ENCODE measurements around the gene KIRREL1.

The KIRREL1 gene

DNA sequence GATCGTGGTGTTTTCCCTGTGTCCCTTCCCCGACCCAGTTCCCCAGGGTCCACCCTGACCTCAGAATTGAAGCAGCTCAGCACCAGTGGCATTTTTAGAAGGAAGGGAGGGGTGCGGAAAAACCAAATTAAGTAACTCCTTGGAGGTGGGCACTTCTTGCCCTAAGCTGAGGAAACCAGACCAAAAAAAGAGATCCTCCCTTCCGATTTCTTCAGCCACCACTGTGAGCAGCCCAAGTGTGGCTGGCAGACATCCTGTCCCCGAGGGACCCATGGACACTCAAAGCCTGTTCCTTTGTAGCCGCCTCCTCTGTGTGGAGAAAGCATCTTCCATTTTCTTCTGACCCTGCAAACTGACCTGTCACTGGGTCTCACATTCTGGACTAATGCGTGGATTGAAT lies 31.3 kb downstream of the KIRREL1 start:
- in situ Hi-C loops (cut with MboI; ENCODE audit: low sequenced_read_pairs) = no loop called here

DNA sequence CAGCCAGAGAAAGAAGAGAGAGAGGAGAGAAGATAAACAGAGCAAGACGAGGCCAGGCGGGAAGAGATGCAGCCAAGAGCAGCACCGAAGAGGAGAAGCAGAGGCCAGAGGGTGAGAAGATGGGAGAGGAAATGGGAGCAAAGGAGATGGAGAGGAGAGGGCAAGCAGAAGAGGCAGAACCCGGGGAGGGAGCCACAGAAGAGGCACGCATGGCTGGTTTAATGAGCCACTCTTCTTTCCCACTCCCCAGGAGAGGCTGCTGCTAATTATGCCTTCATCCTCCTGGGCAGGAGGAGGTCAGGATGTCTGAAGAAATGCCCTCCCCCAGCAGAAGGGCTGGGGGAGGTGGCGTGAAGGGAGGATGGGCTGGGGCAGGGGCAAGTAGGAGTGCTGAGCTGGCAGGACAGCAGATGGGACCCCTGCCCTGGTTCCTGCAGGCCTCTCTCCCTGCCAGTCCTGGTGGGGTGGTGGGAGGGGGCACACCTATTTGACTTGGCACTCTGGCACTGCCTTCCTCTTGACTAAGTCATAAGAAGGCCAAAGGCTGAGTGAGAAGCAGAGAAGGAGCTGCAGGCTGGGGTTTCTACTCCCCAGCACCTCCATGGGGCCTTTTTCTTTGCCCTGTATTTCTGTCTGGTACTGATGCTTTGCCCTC lies 32.3 kb downstream of the KIRREL1 start:
- in situ Hi-C loops (cut with MboI; ENCODE audit: low sequenced_read_pairs) = no loop called here

DNA sequence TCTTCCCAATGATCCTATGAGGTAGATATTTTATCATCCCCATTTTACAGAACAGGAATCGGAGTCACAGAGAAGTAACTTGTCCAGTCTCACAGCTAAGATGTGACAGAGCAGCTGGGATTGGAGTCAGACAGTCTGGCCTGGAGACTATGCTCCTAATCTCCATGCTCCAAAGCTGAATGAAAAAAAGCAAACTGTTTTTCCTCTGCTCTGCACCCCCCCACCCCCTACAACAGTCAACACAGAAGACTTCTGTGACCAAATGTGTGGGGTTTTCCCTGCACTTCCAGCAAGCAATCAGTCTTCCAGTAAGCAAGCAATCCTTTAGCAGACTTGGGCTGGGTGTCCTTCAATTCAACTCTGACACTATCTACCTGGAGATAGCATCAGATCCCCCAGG lies 33.2 kb downstream of the KIRREL1 start:
- in situ Hi-C loops (cut with MboI; ENCODE audit: low sequenced_read_pairs) = no loop called here

DNA sequence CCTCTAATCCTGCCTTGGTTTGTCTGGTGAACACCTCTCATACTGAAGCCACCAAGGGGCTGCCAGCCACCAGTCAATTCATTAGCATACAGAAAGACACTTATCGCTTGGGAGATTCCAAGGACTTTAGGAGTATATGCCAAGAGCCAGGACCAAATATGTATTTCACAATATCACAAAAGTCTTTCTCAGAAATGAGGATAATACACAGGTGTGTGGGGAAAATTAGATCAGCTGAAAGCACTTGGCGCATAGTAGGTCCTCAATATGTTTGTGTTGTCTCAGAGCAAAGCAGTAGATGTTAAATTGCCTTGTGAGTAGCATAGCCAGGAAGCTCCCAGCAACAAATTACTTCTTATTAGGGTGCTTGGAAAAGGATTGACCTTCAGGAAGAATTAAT lies 34.1 kb downstream of the KIRREL1 start:
- in situ Hi-C loops (cut with MboI; ENCODE audit: low sequenced_read_pairs) = no loop called here

DNA sequence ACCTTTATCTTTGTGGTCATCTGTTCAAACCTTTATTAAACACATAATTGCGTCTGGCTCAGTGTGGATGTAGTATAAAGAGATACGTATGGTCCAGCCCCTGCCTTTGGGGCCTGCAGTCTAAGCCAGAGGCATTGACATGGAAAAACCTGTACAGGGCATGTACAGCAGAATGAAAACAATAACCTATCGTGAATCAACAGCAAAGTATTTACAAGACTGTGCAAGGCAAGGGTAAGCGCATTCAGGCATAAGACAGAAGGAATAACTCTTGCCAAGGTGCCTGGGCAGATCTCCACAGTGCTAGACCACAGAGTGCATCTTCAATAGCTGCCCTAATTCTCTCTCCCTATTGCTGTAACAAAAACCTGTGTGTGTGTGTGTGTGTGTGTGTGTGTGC lies 35.5 kb downstream of the KIRREL1 start:
- in situ Hi-C loops (cut with MboI; ENCODE audit: low sequenced_read_pairs) = no loop called here

DNA sequence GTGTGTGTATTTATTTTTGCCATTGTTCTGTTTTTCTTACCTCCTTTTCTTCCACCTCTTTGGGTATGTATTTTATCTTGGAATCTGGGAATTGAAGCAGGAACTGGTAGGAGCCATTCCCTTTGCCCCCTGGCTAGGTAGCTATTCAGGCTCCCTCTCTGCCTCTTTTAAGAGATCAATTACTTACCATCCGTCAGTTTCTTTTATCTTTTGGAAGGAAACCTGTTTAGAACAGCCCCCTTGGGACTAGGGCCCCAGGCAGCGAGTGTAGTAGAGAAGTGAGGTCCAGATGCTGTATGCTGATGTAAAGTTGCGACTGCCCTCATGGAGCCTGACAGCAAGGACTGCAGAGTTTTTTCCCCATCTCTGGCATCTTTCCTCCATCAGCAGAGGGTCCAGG lies 41.6 kb downstream of the KIRREL1 start:
- in situ Hi-C loops (cut with MboI; ENCODE audit: low sequenced_read_pairs) = no loop called here

DNA sequence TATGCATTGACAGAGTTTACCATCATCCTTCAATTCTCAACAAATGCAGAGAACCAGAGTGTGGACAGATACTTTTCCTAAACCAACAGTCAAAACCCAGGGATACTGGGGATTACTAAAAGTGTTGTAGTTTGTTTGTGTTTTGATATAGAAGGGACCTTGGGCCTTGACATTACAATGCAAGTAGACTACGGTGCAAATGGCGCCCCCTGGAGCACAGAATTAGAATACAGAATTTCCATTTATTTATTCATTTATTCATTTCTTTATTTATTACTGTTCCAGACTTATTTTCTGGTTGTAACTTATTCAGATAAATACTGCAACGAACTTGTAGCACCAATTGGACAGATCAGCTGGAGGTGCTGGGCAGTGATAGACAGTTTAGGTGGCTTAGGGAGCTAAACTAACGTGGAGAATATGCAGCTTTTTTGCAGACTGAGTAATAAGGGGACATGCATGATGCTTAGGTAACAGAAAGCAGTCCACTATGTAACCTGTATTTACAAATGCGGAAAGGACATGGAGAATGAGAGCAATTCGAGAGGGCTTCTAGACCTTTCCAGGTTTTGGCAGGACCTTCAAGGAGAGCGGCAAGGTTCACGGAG lies 42.6 kb downstream of the KIRREL1 start:
- in situ Hi-C loops (cut with MboI; ENCODE audit: low sequenced_read_pairs) = no loop called here

DNA sequence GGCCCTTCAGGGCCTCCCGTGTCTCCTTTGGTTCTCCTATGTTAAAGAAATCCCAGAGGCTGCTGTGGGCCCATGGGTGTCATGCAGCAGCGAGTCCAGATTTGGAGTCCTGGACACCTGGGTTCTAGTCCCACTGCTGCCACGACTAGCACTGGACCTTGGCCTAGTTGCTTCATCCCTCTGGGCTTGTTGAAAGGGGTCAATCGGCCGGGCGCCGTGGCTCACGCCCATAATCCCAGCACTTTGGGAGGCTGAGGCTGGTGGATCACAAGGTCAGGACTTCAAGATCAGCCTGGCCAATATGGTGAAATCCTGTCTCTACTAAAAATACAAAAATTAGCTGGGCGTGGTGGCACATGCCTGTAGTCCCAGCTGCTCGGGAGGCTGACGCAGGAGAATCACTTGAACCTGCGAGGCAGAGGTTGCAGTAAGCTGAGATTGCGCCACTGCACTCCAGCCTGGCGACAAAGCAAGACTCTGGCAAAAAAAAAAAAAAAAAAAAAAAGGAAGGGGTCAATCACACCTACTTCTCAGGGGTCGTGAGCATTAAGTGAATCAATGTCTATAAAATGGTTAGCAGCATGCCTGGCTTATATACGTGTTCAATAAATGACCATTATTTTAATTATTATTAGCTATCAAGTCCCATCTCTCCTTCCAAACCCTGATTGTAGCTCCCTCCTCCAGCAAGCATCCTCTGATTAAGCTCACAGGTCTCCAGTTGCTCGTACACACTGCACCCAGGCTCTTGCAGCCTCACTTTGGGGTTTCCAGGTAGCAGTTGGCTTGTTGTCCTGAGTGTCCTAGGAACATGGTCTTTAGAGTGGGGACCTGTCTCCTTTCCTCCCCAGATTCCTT lies 43.8 kb downstream of the KIRREL1 start:
- in situ Hi-C loops (cut with MboI; ENCODE audit: low sequenced_read_pairs) = no loop called here

DNA sequence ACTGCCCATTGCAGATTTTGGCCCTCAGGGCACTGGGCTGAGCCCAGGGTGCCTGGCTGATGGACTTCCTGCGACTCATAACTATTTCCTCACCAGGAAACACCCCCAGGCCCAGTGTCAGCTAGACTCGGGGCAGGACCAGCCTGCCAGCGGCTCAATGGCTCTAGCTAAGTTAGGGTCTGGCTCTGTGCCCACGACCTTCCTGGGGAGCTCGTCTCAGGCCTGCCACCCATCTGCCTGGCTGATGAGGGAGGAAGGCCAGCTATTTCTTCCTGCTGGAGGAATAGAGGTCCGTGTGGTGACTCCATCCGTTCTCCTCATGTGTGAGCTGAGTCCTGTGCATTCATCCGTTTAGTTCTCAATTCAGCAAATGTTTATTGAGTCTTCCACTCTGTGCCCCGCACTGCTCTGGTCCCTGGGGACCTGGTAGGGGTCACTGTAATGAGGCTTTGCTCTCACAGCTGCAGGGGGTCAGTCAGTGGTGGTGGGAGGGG lies 44.5 kb downstream of the KIRREL1 start:
- in situ Hi-C loops (cut with MboI; ENCODE audit: low sequenced_read_pairs) = no loop called here

DNA sequence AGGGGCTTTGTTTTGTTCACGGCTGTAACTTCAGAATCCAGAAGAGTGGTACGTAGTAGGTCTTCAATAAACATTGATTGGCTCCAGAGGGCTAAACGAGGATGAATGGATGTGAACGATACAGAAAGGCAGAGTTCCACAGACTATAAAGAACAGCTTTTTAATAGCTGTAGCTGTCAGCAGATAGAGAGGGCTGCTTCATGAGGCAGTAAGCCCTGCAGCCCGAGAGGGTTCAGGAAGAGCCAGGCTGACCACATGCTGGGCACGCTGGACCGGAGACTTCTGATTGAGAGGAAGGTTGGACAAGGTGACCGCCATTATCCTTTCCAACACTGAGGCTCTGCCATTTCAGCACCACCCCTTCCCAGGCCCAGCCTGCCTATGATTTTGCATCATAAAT lies 45.3 kb downstream of the KIRREL1 start:
- in situ Hi-C loops (cut with MboI; ENCODE audit: low sequenced_read_pairs) = no loop called here

DNA sequence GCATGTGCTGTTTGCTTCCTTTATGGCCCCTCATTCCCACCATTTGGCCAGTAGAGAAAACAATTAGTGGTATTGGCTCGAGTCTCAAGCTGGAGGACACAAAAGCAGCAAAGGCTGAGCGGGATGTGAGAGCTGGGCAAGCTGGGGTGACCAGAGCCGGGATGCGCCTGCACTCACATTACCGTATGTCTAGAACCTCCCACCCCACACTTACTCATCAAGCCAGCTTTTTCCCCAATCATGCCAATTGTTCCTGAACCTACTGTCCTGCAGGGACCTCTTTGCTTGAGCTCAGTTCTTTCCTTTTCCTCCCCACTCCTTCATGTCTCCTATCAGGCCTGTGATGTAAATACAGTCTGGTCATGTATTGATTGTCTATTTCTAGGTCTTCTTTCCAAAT lies 45.9 kb downstream of the KIRREL1 start:
- in situ Hi-C loops (cut with MboI; ENCODE audit: low sequenced_read_pairs) = no loop called here

DNA sequence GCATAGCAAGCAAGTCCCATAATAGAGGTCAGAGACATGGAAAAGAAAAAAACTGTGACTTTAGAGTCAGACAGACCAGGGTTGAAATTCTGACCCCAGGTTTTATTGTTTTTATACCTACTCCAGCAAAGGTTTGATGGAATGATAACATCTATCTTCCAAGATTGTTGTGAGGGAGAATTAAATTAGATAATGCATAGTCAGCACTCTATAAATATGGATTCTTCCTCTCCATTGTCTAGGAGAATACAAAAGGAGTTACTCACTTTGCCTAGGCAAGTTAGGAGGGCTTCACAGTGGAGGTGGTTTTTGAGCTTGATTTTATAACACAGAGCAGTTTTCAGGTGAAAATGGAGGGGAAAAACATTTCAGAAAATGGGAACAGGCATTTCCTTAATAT lies 46.9 kb downstream of the KIRREL1 start:
- in situ Hi-C loops (cut with MboI; ENCODE audit: low sequenced_read_pairs) = no loop called here

DNA sequence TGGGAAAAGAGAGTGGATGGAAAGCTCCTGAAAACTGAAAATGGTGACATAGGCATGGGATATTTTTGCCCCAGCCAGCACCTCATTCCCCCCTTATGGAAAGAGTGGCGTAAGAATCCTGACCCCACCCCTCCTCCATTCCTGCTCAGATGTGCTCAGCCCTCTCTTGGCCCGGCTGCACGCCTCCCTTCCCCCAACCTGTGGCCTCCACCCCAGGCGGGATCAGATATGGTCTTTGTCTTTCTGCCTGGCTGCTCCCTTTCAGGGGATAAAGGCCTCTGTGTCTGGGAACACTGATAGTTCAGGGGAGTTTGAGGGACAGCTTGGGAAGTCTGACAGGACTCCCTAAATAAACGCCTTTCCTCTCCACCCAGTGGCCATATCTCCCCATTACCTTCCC lies 49.8 kb downstream of the KIRREL1 start:
- in situ Hi-C loops (cut with MboI; ENCODE audit: low sequenced_read_pairs) = no loop called here

DNA sequence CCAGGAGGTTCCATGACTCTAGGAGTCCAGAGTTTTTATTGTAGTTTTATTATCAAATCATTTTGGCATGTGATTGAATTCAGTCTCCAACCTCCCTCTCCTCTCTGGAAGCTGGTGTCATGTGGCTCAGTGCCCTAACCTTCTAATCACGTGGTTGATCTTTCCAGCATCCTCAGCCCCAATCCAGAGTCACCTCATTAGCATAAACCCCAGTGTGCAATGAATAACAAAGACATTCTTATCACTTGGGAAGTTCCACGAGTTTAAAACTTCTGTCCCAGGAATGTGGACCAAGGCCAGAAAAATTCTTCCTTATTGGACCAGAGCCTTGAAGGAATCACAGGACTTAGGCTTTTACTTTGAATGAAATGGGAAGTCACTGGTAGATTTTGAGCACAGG lies 52.2 kb downstream of the KIRREL1 start:
- in situ Hi-C loops (cut with MboI; ENCODE audit: low sequenced_read_pairs) = no loop called here

DNA sequence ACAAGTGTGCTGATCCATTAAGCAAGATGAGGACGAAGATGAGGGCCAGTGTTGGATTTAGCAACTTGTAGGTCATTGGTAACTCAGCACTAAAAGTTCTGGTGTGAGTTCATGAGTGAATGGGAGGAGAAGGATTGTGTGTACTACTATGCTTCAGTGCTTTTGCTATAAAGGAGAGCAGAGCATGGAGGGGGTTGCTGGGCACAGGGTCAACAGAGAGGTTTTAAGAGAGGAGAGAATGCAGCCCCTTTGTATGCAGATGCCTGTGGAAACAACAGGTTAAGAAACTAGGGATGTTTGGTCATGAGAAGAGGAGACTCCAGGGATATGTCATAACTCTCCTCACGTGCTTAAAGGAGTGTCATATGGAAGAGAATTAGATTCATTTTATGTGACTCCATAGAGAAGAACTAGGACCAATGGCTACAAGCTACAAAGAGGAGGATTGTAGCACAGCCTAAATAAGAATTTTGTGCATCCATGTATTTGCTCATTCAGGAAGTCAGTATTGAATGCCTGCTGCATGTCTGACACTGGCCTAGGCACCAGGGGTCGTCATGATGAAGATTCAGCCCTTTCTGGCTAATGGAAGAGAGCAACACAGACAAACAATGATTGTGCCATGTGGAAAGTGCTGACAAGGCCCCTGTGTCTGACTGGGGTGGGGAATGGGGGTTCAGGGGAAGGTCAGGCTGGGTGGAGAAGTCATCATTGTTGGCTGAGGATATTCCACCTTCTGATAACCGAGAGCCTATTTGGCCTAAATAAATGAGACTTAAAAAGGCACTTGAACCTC lies 53.5 kb downstream of the KIRREL1 start:
- in situ Hi-C loops (cut with MboI; ENCODE audit: low sequenced_read_pairs) = no loop called here

DNA sequence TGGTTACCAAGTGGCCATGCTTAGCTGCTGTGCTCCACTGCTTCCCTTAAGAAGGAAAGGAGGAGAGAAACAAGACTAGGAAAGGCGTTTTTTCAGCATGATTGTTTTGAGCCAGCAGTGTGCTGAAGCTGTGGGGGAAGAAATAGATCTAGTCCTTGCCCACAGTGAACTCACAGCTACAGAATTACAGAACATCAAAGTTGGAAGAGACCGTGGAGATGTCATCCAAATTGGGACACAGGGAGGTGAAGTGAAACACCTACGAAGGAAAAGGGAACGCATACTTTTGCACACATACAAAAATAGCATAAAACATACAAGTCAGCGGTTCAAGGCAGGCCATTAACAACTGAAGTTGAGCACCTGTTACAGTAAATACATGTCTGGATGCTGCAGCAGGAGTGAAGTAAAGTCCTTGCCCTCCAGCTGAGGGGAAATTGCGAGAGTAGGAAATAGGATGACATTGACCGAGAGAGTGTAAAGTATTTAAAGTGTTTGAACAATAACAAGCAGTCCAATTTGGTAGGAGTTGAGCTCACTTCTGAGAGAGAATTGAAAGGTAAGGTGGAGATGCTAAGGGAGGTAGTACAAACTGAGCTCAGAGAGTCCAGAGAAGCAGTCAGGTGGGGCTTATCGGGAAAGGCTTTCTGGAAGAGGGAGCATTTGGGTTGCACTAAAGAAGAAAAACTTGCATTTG lies 55.1 kb downstream of the KIRREL1 start:
- in situ Hi-C loops (cut with MboI; ENCODE audit: low sequenced_read_pairs) = no loop called here

DNA sequence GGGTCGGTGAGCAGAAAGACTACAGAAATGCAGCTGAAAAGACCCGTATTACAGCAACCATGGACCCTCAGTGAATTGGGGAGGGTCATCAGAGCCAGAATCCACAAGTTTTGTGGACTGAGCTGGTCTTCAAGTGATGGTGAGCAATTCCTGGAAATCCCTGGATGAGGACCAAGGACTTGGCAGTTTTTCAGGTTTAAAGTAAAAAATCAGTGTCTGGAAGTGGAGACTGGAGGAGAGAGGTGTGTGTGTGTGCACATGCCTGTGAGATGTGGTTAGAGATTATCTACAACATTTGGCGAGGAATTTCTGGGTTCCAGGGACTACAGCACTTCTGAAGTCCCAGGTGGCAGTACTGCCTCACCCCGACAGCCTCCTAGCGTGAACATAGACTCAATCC lies 56.4 kb downstream of the KIRREL1 start:
- in situ Hi-C loops (cut with MboI; ENCODE audit: low sequenced_read_pairs) = no loop called here

DNA sequence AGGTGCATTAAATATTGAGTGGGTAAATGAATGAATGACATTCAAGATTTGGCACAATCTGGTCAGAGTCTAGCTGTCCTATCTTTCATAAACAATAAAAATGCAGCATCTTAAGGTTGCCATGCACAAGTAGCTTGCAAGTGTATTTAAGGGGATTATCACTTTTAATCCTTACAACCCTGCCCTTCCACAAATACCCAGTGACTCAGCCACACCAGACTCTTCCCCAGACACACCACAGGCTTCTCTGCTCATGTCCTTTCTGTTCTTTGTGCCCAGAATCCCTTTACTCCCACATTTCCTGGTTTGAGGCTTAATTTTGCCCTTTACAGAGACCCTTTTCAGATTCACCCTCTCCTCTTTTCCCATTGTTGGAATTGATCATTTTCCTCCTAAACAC lies 59.8 kb downstream of the KIRREL1 start:
- in situ Hi-C loops (cut with MboI; ENCODE audit: low sequenced_read_pairs) = no loop called here

DNA sequence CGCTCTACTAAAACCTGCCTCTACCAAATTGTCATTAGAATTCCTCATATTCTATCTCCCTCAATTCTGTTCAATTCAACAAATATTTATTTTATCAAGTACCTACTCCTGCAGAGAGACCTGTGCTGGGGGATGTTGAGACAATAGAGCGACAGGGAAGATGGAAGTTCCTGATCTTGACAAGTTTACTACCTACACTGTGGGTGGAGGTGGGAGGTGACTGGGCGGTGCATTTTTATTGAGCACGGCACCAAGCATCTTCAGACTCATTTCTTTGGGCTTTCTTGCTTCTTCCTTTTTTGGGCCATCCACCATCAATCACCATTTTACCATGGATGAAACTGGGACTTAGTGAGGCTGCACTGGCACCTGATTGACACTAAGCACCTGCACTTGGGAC lies 61.3 kb downstream of the KIRREL1 start:
- in situ Hi-C loops (cut with MboI; ENCODE audit: low sequenced_read_pairs) = no loop called here

DNA sequence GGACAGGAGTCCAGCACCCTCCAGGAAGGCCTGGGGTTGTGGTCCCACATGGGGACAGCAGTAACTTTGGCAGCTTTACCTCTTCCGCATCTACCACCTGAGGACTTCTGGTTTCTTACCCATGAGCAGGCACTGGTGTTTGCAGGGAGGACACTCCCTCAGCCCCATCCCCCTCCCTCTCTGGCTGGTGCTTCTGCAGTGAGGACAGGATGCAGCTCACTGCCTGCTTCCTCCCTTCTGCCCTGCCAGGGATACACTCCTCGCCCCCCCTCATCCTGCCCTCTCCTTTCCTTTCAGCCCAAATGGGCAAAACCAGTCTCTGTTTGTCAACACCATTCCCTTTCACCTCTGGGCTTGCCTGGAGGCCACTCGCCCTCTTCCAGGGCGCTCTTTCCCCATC lies 62.4 kb downstream of the KIRREL1 start:
- in situ Hi-C loops (cut with MboI; ENCODE audit: low sequenced_read_pairs) = no loop called here

DNA sequence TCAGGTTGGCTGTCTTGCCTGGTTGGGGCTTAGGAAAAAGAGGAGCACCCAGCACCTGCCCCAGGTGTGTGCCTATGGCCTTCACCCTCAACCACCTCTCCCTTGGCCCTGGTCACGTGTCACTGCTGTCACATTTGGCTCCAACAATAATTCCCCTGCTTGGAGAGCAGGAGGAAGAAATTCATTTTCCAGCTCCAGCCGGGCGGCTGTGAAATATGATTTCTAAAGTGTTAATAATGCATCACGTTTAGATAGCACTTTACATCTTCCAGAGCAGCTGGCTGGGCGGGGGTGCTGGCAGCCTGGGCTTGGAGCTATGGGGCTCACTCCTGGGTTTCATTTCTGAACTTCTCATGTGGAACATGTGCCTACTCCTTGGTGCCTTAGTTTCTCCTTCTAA lies 63.1 kb downstream of the KIRREL1 start:
- in situ Hi-C loops (cut with MboI; ENCODE audit: low sequenced_read_pairs) = no loop called here

All from HL-60/S4 (cell line).